GM18498 (cell line): ENCODE measurements around the gene TMEM214.

ENCODE experiments used
- ATAC-seq: cut with Tn5 transposase; IDR thresholded peaks from one replicate; pipeline ENCODE4 v1.9.1; 2021; ENCODE audit warnings: mild to moderate bottlenecking, moderate library complexity; ENCODE audit not compliant: unreplicated experiment

Gene TMEM214

DNA sequence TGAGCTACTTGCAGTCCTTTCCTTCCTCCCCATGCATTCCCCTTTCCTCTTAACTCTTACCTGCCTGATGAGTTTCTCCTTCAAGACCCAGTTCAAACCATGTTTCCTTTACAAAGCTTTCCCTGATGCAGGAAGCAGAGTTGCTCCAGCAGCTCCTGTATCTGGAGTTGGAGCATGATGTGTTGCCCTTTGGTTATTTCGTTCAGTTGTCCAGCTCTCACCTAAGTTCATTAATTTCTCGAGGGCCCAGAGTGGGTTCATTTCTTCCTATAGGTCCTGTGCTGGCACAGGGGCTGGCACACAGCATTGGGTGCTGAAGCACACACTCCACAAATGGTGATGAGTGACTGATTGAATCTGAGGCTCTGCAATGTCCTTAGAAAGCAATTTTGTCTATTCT lies 23.0 kb upstream of the TMEM214 start:
- no peak for ATAC-seq

DNA sequence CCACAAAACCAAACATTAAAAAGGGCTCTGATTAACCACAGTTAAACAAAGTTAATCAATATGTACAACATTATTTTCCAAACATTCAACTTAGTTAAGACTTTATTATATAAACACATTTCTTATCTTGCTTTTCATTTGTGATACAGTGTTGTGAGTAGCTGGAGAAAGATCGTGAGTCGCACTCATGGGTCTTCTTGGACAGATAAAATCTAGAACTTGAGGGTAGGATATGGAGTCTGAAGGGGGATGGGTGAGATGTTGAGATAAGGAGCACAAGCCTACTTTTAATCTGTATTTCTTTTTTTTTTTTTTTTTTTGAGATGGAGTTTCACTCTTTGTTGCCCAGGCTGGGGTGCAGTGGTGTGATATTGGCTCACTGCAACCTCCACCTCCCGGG lies 22.6 kb upstream of the TMEM214 start:
- ATAC-seq, result no peak

DNA sequence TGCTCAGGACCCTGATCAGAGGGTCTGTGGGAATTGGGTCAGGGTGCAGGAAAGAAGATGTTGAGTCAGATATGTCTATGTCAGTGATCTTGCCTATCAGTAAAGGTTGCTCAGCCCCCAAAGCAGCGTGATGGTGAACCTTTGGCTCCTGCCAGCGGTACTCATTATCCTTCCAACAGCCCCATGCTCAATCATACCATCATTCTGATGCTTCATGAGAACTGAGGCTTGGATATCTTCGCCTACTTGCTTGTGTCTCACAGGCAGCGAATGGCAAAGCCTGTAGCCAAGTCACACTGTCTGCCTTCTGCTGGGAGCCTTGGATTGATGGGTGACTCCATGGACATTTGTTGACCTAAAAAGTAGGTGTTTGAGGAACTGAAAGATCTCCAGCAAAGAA lies 19.0 kb upstream of the TMEM214 start:
- no peak for ATAC-seq

DNA sequence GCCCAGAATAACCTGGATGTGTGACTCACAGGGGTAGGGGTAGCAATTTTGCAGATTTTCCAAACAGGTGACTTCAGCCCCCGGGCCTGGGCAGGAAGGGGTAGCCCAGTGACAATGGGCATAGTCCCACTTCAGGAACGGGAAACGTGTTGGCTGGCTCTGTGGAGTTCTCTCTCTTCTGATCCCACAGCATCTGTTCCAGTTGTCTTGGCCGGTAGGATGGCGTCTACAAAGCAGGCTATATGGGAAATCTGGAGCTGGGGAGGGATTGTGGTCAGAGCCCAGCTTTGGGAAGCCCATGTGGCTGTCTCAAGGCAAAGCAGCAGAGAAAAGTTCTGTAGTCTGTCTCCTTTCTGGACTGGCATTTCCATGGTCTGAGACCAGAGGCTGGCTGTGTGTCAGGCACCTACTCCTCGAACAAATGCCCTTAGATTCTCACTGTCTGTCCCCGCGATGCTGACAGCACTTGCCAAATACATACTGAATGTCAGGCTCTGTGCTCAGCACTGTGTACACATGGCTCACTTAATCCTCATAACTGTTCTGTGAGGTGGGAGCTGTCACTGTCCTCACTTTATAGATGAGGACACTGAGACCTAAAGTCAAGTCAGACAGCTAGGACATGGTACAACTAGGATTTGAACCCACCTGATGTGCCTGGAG lies 17.9 kb upstream of the TMEM214 start:
- no peak for ATAC-seq

DNA sequence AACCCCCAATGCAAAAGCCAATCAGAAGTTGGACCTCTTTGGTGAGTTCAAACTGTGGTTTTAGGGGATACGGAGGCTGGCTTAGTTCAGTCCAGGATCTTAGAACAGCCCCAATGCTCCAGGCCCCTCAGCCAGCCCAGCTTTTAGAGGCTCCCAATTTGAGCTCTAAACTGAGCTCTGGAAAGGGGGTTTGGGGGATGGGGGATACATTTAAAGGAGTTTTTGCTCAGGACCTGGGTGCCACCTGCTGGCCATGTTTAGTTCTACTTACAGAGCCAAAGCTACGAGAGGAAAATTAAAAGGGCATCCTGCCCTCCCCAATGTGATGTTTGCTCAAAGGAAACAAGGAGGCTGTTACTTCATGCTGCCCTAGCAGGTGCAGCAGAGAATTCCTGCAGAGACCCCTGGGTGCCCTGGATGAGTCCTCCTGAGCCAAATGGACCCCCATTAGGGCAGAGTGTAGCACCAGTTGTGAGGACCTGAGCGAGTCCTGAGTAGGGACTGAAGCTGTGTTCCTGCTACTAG lies 15.9 kb upstream of the TMEM214 start:
- ATAC-seq, result no peak

DNA sequence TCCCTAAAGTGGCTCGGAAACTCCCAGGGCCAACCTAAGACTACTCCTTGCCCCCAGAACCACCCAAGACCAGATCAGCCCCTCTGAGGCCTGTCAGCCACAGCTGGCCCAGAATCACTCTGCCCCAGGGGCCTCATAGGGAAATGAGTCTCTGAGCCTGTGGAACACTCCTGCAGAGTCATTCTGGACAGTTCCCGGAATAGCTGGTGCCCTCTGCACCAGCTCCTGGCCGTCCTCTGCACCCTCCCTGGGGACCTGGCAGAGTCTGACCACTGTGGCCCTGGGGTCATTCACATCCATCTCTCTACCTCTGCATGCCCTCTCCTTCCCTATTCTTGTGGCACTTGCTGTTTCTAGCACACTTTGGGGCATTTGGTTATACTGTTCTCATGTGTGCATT lies 14.6 kb upstream of the TMEM214 start:
- ATAC-seq, result no peak

DNA sequence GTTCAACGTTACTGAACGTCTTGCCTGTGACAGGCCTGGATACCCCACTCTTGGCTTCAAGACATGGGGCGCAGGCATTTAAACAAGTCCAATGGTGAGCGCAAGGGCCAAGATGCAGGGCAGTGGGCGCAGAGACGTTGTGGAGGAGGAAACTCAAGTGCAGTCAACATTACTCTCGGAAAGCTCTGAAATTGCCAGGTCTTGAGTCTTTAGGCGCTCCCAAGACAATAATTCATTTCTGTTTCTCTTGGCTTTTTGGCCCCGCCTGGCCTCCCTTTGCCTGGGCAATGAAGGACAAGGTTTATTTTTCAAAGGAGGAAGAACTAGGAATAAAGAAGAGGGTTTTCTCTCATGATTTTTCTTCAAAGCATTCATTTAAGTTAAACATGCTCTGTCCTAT lies 13.3 kb upstream of the TMEM214 start:
- ATAC-seq, result no peak

DNA sequence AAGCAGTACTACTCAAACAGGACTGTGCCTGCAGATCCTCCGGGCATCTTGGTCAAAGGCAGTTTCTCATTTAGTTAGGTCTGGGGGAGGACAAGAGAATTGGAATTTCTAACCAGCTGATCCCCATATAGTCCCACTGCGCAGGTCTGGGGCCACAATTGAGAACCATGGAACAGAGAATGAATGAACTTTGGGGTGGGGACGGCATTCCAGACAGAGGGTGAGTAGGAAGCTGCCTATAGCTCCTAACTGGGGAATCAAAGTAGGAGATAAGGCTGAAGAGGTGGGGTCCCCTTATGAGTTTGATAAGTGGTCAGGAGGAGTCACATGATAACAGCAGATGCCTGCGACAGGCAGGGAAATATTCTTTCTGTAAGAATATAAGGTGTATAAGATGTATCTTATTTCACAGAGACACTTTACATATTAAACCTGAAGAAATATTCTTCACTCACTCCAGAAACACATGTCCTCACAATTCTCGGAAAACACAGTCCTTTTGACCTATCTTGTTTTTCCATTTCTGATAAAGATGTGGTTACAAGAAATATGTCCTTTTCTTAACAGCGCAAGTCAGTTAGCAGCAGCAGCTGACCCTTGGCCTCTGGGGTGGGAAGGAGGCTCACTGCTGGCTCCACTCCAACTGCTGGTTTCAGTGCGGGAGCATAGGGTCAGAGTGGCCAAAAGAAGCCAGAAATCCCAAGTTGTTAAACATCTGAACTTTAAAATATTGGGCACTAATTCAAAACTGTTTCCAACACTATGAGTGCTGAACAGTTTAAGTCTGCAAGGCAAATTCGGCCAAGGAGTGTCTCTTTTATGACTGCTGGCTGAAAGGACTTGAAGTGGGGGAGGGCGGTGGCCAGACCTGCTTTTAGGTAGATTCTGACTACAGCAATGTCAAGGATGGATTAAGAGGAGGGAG lies 12.6 kb upstream of the TMEM214 start:
- ATAC-seq, result no peak

DNA sequence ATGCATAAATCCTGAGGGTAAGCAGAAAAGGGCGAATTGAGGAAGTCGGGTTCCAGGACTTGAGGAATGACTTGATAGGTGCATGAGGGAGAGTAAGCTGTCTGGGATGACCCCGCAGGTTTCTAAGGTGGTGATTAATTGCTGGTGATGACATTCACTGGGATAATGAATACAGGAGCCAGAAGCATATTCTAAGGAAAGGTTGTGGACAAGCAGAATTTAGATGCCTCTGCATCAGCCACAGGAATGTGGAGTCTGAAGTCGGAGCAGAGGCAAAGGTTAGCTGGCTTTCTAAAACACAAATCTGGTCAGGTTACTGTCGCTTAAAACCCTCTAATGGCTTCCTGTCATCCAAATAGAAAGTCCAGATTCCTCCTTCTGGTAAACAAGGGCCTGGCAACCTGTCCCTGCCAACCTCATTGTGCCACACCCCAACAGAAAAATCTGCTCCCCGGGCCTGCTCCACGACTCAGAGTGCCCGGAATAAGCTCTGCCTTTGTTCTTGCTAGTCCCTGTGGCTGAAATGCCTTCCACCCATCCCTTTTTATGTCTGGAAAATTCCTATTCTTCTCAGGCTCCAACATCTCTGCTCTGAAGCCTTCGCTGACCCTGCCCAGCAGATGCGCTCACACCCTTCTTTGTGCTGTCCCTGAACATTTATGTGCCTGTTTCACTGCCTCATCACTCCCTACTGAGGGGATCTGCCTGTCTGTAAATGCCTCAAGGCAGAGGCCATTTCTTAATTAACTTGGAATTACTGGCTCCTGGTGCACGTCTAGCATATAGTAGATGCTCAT lies 11.3 kb upstream of the TMEM214 start:
- ATAC-seq, result no peak

DNA sequence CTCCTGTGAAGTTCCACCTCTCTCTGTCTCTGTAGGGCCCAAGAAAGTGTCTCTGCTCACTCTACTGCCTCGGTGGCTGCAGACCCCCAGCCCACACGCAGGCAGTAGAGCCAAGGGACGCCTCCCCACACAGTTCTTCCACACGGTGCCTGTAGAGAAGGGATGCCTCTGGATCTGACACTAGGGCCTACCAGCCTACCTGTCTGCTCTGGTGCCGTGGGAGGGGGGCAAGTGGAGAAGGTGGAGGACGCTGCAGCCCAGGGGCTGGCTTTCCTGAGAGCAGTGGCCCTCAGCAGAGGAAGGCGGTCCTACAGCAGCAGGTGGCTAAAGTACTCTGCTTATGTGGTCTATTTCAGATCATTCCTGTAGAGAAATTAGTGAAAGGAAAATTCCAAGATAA lies 9.0 kb upstream of the TMEM214 start:
- no peak for ATAC-seq

DNA sequence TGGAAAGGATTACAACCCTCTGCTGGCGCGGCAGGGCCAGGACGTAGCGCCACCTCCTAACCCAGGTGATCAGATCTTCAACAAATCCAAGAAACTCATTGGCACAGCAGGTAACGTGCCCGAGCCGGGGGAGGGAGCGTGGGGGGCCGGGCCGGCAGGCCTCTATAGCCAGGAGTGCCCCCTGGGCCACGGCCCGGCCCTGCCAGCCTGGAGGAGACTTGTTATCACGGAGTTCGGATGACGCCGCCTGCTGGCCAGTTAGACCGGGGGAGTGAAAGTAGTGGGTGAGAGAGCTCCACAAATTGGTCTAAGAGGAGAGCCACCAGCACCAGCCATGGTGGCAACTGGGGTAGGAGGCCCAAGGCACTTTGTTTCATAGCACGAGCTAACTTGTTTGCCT lies 8.6 kb upstream of the TMEM214 start:
- no peak for ATAC-seq

DNA sequence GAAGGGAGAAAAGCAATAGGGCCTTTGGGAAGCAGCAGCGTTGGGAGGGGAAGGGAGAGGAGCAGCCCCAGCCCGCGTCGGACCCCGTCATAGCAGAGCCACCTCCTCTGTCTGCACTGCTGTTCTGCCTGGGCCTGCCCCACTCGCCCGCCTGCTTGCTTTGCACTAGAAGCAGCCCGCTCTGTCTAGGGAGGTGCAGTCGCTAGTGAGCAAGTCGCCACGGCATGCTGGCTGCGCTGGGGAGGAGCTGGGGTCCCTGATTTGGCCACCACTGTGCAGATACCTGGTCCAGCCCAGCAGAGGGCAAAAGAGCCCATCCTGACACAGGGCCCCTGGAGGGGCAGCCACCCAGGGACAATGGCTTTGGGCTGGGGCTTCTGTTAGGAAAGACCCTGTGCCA lies 8.0 kb upstream of the TMEM214 start:
- no peak for ATAC-seq

DNA sequence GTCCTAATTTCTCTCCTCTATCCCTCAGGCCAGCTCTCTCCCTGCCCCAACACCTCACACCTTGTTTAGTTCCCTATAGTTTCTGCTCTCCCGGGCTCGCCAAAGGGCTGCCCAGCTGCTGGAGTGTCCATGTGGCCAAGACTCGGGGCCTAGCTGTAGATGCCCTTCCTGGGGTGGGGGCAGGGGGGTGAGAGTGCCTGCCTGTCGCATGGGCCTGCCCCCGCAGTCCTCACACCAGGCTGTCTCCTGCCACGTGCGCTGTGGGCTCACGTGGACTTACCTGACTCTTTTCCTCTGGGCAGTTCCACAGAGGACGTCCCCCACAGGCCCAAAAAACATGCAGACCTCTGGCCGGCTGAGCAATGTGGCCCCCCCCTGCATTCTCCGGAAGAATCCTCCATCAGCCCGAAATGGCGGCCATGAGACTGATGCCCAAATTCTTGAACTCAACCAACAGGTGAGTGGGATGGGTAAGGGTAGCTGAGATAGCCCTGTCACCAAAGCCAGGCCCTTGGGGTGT lies 7.4 kb upstream of the TMEM214 start:
- no peak for ATAC-seq

DNA sequence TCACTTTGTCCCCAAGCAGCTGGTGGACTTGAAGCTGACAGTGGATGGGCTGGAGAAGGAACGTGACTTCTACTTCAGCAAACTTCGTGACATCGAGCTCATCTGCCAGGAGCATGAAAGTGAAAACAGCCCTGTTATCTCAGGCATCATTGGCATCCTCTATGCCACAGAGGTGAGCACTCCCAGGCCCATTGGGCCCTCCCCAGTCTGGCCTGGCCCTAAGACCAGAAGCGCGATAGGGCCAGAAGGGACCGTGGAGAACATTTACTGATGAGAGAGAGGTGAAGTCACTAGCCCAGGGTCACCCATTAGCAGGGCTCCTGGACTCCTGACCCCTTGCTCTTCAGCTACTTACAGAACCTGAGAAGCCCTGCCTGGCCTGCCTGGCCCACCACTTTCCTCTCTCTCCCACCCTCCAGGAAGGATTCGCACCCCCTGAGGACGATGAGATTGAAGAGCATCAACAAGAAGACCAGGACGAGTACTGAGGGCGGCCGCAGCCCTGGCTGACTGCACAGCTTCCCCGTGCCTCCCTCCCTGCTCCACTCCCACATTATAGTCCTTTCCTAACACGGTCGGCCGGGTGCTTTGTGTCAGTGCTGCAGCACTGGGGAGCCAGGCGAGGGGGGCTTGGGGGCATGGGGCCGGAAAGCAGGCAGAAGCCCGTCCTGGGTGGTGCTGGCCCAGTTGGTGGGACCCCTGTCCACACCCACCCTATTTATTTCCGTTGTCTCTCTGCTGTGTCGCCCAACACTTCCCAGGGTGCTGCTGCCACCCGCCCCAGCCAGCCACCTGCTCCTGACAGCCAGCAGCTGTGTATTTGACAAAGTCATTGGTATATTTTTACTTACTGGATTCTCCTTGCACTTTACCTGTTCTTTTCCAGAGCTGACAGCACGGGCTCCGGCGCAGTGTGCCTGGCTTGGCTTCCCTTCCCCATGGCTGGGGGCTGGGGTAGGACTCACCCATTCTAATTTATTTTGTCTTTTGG lies 6.6 kb upstream of the TMEM214 start:
- ATAC-seq, result no peak

DNA sequence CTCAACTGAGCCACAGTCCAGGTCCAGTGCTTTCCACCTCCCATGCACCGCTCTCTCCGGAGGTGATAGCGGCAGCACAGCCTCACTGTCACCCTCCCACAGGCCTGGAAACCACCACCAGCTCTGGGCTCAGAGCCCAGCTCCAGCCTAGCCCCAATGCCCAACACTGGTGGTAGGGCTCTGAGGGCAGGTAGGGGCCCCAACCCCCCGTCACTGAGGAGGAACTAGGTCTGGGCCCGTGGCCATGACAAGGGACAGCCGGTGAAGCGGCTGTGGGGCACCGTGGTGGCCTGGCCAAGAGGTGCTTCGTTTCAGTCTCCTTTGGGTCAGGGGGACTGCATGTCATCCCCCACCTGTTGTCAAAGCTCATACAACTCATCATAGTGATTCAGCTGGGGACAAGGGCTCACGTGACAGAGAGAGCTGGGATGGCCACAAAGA lies 5.5 kb upstream of the TMEM214 start:
- no peak for ATAC-seq

DNA sequence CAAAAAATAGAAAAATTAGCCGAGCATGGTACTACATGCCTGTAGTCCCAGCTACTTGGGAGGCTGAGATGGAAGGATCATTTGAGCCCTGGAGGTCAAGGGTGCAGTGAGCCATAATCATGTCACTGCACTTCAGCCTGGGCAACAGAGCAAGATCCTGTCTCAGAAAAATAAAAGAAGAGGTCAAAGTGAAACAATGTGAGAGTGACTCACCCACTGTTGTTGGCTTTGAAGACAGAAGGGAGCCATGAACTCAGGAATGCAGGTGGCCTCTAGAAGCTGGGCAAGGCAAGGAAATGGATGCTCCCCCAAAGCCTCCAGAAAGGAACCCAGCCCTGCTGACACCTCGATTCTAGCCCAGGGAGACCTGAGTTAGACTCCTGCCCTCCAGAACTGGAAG lies 3.7 kb upstream of the TMEM214 start:
- ATAC-seq, result no peak

DNA sequence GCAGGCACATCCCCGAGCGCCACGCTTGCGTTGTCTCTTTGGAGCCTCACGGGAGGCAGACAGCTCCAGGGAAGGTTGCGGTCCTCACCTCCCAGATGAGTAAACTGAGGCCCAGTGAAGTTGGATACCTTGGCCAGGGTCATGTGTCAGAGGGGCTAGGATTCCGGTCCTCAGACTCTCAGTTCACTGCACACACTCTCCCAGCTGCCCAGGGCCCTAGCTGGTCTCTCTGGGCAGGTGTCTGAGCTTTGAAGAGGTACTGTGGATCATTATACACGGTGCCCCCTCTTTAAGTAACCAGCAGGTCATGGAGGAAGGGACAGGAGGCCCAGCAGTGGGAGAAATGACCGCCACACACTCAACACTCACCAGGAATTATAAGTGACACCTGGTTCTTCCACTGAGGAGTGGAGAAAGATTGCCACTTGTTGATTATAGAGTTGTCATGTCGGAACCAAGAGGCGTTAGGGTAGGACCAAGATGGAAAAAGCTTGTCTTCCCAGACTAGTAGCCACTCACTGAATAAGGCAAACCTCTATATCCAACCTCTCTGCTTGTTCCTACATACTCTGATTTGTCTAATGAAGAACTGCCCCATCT lies 588 bp downstream of the TMEM214 start:
- no peak for ATAC-seq

DNA sequence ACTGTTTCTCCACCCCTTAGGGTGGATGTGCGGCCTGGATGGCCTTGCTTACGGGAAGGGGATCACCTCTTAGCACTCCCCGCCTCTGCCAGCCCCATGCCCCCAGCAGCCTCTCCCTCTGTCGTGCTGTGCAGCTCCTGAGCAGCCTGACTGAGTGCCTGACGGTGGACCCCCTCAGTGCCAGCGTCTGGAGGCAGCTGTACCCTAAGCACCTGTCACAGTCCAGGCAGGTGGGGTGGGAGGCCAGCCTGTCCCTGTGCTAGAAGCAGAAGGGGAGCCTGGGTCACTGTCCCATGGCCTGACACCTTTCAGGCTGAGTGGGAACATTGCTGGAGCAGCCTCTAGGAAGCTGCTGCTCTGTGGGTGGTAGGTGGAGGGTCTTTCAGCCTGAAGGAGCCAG lies 5.2 kb downstream of the TMEM214 start:
- no peak for ATAC-seq

DNA sequence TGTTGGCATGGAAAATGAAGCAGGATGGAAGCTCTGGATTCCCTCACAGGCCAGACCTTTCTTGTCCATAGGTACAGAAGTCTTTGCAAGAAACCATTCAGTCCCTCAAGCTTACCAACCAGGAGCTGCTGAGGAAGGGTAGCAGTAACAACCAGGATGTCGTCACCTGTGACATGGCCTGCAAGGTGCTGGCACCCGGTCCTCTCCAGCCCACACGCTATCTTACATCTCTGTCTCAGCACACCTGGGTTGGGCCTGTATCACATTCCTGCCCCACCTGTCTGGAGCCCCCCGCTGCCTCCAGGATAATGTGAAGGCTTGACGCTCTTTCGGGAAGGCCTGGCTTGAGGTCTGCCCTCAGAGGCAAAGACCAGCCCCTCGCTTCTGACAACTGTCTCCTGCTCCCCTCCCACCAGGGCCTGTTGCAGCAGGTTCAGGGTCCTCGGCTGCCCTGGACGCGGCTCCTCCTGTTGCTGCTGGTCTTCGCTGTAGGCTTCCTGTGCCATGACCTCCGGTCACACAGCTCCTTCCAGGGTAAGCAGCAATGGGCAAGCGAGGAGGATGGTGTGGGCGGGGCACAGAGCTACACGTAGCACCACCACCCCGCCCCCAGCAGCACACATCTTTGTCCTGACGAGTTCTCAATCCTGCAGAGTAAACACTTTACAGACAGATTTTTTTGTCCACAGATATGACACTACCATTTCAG lies 6.0 kb downstream of the TMEM214 start:
- no peak for ATAC-seq
